Stomach (tissue), 4 donors: ENCODE results near the gene ZNF440.

Experiments
- POLR2A ChIP-seq, 4 donors: fragments of 450-650 bp; IDR thresholded peaks; one replicate each; pipeline ENCODE4 v1.6.1; 2016; ENCODE audit warnings: antibody characterized with exemption in 4 of 4, control low read depth in 2 of 4, mild to moderate bottlenecking in 1 of 4, moderate library complexity in 1 of 4
- POLR2AphosphoS5 ChIP-seq, 3 donors: sonication (generic); formaldehyde crosslinking; IDR thresholded peaks; one replicate each; pipeline ENCODE4 v1.6.1; 2016; ENCODE audit warnings: antibody characterized with exemption in 3 of 3

DNA sequence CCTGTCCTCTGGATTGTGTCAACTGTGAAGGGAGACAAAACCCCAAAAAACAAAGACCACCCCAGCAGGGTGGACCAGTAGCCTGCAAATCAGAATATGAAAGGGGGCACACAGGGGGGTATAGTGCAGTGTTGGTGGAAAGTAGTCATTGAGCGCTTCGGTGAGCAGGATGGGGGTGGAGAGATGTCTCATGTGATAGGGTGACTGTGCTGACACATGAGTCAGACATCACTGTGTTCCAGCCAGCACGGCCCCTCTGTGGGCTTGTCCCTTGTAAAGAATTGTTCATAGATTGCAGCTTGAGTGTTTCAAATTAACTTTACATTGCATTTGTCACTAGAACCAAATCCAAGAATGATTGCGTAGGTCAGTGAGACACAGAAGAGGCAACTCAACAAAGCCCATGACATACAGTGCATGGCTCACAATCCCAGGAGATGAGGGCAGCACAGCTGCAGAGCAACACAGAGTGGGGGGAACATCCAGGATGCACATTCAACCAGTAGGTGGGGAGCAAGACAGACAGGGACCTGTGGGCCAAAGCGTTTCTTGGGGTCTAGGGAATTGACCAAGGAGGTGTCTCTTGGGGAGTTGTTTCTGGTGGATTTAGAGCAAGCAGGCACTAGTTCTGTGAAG, 7.5 kb downstream of the ZNF440 start:
- TF ChIP-seq POLR2AphosphoS5 (IDR thresholded peaks at IDR 0.05) (no peak), POLR2A (IDR thresholded peaks at IDR 0.05) (no peak)
